Measurements from ENCODE around the gene LRRC28.

The LRRC28 gene

DNA sequence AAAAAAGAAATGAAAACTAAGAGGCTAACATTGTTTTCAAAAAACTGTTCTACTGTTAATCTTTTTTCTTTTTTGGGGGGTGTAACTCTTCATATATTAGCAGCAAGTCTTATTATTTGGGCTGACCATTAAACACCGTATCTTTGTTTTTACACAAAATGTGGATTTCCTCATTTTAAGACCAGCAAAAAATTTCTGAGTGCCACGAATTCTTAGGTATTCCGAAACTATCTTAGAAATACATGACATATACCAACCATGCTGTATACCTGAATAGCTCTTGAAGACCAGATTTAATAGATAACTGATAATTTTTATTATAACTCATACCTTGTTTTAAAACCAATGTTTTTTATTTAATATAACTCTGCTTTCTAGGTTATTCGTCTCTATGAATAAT lies 1.3 kb upstream of the LRRC28 start:
- DNase-seq = no peak

DNA sequence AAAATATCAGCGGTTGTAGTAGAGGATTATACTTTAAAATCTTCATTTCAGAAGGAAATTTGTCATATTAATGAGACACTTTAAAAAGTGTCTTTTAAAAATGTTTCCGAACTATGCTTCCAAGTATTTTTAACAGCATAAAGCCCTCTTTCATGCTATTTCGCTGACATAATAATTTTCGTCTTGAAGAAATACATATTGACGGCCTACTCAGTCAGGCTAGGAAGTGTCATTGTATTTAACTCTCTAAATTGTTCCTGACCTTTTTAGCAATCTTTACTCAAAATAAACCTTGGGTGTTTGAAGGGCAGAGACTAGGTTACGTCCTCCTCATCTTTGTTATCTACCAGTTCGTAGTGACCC lies 806 bp upstream of the LRRC28 start:
- no peak for DNase-seq

DNA sequence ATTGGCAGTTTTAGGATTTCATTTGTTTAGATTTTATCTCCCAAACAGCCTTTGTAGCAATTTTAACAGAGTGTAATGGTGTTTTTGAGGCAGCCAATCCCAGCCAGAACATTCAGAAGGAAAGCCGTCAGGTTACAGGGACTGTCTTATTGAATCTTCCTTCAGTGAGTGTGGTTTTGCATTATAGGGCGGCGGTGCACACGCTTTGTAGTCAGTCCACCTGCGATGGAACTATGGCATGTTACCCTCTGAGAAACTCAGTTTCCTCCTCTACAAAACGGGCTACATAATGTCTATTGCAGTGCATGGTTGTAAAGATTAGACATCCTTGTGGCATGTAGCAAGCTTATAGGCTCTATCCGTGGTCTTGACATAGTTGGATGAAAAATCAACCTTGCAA lies 1.0 kb downstream of the LRRC28 start:
- DNase-seq = no peak

DNA sequence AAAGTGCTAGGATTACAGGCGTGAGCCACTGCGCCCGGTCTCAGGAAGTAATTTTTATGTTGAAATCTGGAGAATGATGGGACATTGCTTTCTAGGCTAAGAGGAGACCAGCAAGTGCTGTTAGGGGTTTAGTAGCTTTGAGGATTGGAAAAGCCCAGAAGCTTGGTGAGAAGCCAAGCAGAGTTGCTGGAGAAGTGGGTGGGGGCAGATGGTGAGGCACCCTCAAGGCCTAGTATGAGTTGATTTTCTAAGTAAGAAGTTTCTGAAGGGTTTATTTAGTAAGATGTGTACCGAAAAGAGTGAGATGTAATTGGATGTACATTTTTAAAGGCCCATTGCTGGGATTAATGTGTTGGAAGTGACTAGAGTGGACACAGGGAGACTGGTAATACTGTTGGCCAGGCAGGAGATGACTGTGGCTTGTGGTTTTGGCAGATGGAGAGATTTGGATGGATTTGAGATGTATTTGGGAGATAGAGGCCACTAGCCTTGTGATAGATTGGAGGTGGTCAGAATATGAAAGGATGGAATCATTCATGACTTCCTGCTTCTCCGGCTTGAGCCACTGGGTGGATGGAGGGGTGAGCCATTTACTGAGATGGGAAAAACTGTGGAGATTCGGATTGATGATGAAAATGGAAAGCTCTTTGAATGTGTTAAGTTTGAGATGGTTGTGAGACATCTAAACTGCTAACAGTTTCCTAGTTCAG lies 2.3 kb downstream of the LRRC28 start:
- DNase-seq = no peak

DNA sequence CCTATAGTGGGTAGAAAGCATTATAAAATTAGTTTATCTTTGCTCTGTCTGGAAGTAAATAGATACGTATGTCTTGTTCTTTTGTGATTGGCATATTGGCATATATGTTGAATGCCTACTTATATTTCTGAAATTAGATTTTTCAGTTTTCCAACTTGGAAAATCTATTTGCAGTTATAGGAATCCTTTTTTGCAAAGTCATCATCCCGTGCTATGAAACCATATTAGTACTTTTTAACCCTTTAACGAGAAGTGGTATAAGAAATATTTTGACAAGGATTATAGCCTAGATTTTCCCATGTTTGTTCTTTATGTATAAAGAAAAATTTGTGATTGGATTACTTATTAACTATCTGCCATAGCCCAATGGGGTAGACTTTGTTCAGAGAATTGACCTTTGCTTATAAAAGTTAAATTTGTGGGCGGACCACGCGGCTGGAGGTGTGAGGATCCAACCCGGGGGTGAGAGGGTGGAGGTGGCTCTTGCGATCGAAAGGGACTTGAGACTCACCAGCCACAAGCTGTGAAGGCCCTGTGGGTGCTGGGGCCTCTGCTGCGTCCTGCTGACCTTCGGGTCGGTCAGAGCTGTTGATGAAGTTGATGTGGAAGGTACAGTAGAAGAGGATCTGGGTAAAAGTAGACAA lies 5.9 kb downstream of the LRRC28 start:
- no peak for DNase-seq

DNA sequence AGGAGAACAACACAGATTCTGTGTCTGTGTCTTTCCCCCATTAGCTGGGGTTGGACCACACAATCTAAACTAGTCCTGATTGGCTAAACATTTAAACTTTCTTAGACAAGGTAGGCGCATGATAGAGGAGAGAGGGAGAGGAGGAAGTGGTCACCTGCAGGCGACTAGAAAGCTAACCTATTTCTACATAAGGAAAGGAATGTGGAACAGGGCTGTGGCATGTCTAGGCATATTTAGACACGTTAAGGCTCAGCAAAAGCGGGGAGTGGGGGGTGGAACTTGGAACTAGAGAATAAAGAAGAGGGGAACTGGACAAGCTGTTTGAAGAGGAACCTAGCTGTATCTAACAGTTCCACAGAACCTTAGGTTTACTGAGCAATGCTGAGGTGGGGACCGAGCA lies 12.8 kb downstream of the LRRC28 start:
- DNase-seq = no peak

DNA sequence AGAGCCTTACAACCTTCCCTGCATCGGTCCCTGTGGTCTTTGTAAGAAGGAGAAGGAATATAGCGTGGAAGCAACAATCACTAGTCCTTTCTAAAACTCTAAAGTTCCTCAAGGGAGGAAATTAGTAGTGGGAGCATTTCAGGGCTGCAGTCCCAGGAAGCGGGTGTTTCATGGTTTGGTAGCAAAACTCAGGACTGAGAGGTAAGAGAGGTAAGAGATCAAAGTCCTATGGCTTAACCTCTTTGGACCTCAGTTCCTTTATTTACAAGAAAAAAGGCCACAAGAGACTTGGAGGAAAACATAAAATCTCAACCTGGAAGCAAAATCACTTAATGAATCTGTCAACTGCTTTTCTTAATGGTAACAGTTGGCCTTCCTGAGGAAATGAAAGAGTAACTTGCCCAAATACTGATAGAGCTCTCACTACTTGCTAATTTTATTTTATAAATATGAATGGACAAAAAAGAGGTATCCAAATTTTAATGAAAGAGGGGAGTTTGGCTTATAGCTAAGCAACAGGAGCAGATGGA lies 14.3 kb downstream of the LRRC28 start:
- no peak for DNase-seq

DNA sequence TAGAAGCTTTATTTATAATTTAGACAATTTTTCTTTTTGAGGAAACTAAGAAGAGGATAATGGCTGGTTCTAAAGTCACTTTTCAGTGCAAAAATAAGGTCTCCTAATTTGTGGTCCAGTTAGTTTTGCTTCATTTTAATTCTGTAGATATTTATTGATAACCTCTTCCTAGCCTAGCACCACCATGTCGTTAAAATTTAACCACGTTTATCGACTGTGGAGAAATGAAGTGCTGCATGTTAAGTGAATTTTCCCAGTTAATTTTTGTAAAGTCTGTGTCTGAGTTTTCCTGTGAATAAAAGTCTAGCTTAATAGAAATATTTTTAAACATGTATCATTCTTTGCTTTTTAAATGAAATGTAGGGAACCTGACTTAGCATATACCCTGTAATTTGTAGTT lies 16.7 kb downstream of the LRRC28 start:
- DNase-seq = no peak

DNA sequence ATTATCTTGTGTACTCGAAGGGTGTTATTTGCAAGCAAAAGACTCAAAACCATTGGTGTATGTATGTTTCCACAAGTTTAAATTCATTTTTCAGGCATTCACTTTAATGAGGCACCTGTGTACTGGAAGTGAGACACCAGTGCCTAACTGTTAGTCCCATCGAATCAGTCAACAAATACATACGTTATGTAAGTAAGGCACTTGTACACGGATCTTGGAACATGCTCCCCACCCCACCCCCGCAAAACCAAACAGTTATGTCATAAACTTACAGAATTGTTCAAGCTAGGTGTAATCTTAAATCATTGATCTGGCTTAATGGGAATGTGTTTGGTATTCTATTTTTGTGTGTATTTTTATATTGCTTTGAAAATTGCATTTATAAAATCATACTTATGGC lies 17.1 kb downstream of the LRRC28 start:
- DNase-seq = no peak

DNA sequence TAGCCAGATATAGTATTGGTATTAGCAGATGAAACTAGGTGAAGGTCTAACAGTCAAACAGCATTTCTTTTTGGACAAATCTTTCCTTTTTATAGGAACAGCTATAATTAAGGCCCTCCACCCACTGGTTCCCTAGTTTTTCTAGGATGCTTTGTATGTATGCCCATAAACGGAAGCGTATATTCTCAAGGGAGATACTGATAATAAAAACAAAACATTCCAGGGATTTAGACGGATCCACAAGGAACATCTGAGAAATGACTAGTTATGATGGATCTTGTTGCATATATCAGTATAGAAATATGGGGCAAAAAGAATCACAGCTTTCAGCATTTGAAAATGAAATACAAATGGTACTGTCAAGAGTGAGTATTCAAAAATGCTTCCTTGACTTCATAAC lies 22.5 kb downstream of the LRRC28 start:
- no peak for DNase-seq

DNA sequence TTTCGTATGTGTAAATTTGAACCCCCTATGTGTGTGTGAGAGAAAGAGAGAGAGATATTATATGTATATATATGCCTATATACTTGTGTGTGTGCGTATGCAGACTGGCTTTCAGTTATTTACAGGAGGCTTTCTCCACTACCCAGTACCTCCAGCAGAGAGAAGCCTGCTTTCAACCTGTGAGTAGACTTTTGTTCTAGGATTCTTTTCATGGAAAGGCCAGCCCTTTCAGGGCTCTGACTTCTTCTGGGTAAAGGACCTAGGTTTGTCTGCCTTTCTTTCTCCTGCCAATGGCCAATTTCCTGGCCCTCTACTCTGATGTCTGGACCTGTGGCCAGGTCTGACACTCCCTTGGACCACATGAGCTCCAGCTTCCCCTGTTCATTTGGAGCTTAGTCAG lies 23.8 kb downstream of the LRRC28 start:
- DNase-seq = no peak

DNA sequence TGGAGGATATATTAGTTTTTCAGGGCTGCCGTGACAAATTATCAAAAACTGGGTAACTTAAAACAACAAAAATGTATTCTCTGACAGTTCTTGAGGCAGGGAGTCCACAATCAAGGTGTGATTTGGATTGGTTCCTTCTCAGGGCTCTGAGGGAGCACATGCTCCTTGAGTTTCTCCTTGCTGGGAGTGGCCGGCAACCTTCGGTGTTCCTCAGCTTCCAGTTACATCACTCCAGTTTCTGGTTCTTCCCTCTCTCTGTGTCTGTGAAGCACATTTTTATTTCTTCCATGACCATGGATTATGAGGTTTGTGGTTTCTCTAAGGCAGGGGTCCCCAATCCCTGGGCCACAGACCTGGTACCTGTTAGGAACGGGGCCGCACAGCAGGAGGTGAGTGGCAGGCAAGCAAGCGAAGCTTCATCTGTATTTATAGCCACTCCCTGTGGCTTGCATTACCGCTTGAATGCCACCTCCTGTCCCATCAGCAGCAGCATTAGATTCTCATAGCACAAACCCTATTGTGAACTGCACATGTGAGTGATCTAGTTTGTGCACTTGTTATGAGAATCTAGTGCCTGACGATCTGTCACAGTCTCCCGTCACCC lies 24.3 kb downstream of the LRRC28 start:
- DNase-seq = no peak

DNA sequence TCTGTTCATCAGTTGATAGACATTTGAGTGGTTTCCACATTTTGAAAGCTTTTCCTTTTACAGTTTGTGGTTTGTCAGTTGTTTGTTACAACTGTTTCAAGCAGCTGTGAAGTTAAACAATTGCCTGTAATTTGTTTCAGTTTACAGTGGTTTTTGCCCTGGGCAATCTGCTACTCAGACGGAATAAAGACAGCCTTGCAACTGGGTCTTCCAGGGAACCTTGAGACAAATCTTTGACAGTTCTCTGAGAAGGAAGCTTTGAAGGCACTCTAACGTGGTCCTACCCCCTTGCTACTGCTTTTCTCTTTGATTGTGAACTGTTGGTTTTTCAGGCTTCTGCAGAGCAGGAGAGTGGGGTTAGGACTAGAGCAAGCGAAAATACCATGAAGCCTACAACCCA lies 28.0 kb downstream of the LRRC28 start:
- no peak for DNase-seq

DNA sequence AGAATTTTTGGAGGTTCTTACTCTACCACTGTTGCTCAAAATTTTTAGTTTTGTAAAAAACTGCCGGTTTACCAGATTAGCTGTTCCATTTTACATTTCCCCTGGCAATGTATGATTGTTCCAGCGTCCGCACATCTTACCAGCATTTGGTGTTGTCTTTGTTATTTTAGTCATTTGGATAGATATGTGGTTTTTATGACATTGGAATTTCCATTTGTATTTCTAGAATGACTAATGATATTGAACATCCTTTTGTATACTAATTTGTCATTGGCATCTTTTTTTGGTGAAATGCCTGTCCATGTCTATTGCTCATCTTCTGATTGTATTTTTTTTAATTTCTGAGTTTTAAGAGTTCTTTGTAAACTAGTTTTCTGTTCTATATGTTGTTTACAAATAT lies 28.5 kb downstream of the LRRC28 start:
- no peak for DNase-seq

DNA sequence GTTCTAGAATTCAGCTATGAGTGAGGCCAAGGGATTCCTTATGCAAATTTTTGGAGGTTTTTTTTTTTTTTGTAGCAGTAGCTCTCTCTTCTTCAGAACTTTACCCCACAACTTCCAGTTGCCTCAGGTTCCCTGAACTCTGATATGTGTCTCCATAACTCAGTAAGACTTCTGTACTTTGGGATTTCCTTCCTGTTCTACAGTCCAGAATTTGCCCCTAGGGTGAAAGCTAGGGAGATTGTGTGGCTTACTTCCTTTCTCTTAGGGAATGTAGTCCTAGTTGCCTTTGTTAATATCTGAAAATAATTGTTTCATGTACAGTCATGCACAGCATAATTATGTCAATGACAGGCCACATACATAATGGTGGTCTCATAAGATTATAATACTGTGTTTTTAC lies 30.8 kb downstream of the LRRC28 start:
- DNase-seq = no peak

DNA sequence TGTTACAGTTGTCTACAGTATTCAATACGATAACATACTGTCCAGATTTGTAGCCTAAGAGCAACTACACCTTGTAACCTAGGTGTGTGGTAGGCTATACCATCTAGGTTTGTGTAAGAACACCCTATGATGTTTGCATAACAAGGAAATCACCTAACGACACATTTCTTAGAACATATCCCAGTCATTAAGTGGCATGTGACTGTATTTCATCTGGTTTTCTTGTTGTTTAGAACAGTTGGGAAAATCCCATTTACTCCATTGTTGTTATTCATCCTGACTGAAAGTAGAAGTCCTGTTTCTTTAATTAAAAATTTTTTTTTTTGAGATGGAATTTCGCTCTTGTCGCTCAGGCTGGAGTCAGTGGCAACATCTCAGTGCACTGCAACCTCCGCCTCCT lies 31.3 kb downstream of the LRRC28 start:
- no peak for DNase-seq

DNA sequence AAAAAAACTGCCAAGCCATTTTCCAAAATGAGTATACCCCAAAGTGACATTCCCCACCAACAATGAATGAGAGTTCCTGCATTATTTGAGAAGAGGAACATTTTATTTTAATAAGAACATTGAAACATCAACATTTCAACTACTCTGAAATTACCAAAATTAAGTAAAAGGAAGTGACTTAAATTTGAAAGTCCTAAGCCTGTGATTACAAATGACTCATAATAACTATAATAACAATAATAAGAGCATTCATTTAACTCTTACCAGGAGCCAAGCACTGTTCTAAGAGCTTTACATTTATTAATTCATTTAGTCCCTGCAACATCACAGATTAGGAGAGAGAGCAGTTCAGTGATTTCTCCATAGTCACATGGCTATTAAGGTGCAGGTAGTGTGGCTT lies 32.4 kb downstream of the LRRC28 start:
- DNase-seq = no peak

DNA sequence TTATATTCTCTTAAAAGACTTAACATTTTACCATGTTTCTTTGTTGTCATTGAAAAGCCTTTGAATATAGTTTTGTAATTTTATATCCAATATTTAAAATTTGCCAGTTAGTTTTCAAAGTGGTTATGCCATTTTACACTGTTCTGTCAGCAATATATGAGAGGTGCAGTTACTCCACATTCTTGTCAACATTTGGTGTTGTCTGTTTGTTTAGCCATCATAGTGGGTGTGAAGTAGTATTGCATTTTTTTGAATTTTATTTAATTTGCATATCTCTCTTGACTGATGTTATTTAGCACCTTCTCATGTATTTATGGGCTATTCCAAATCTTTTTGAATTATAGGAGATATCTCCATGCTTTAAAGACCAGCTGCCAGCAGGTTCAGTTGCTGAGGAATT lies 40.4 kb downstream of the LRRC28 start:
- DNase-seq = no peak

DNA sequence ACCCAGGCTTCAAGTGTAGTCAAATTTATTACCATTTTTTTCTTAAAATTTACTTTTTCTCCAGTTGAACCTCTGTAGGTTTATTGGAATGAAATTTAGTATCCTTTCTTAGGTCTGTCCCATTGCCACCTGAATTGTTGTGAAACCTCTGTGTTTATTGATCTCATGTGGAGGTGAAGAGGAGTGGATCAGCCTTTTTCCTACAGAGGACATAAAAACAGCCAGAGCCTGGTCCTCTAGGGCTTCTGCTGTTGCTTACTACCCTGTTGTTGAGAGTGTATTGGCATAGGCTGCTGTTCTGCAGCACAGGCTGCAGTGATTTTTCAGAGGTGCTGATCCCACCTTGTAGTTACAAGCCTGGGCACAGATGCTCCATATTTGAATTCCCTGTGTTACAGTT lies 44.6 kb downstream of the LRRC28 start:
- no peak for DNase-seq

DNA sequence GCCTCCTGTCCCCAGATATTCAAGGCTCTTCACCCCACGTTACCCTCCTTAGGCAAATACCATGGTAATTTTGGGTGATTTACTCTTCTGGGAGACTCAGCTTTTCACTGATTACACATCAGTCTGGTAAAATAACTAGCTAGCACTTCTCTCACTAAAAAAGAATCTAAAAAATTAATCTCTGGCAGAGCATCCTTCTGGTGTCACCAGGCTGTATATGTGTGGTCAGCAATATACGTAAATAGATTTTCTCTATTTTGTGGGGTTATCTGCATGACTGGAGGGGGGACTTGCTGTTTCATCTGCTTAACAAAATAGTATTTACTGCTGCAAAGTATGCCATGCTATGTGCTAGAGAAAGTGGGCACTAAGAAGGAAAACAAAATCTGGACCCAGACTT lies 45.1 kb downstream of the LRRC28 start:
- no peak for DNase-seq

DNA sequence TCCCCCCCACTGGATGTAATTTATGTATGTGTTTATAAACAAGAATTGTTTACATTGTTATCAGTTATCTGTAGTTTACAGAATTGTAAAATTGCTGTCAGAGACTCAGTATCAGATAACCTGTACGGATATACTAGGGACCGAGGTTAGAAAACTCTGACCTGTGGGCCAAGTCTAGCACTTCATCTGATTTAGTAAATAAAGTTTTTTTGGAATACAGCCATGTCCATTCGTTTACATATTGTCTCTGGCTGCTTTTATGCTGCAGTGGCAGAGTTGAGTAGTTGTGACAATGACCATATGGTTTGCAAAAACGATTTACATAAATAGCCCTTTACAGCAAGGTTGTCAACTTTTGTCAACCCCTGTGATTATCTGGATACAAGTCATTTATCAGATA lies 52.6 kb downstream of the LRRC28 start:
- no peak for DNase-seq

DNA sequence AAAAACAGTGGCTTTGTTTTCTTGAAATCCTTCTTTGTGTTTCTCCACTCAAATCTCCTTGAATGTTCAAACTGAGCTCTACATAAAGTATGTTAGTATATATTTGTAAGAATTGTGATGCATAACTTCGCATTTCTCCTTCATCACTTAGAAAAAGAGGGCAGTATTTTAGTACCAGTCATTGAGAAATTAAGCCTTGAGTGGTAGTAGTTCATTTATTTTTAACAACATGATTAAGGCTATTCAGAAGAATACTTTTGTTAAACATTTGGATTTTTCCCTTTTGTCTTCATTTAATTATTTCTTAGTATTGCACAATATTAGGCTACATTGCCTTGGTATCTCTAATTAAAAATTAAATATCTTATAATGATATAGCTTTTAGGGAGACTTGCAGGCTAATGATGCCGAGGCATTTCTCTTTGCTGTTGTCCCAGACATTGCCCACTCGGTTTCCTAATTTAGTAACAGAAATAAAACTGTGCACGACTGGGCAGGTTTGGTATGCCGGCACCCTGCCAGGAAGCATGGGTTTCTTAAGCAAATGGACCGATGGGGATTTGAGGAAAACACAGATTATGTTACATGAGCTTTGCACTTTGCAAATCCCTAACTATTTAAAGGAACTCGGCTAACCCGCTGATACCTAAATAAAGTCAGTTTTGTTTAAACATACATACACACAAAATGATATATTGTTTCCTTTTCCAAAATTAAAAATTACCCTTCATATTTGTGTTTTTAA lies 54.7 kb downstream of the LRRC28 start:
- DNase-seq = no peak

DNA sequence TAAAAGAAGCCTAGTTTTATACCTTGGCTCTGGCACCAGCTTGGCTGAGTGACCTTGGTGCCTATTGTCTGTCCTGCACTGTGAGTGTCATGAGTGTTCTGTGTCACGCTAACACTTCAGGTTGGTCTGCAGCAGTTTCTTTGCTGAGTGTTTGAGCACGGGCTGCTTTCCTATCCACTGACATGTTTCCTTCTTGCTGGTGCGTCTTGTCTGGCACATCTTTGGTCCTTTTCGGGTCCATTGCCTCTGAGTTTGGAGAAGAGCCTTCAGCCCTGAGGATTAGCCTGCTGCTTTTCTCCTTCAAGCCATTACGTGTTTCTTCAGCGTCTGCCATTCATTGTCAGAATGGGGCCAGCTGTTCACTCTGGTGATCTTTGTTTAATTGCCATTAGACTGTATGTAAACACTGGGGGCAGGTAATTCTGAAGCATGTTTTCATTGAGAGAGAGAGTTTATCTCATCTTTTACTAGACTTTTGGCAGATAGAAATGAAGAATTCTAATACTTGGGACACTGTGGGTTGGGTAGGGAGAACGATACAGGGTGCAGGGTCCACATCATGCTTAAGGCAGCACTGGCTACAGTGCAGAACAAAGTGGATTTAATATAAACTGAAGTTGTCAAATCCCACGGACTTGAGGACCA lies 55.5 kb downstream of the LRRC28 start:
- no peak for DNase-seq
